HCEC 1CT (cell line): ENCODE data around the gene SKP1.

Source experiments
- DNase-seq: peaks from one replicate; pipeline ENCODE4 v3.0.0-alpha.2; 2017

Gene SKP1

GRCh38 chr5:134142052-134142451, 34.7 kb downstream of the SKP1 start:
- DNase-seq = no peak

DNA sequence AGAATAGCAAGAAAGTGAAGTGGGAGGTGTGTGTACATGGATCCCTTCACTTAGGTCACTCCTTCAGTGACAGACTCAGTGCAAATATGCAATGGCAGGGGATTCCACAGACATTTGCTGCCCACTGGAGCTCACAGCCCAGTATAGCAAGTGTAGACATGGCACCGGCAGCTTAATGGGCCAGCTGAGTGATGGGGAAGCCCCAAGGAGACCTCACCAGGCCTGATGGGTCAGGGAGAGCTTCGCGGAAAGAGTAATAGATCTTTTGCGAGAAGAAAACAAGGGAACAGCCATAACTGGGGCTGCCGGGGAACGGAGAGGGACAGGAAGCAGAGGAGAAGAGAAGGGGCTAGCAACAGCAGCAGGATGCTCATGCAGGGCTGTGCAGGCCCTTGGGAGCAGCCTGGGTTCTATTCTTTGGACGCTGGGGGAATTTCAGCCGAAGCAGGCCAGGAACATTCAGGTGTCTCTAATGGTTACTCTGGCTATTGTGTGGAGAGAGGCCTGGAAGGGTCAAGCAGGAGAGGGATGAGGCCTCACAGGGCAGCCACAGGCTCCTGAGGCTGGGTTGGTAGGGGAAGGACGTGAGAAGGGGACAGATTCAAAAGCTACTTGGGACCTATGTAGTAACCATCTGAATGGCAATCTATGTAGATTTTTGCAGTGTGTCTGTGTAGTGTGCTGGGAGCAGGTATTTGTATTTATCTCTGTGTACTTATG, 35.3 kb downstream of the SKP1 start:
- no peak for DNase-seq

GRCh38 chr5:134140530-134141201, 36.1 kb downstream of the SKP1 start:
- DNase-seq = peak; percentile 61

GRCh38 chr5:134139891-134140469, 36.8 kb downstream of the SKP1 start:
- DNase-seq = no peak

DNA sequence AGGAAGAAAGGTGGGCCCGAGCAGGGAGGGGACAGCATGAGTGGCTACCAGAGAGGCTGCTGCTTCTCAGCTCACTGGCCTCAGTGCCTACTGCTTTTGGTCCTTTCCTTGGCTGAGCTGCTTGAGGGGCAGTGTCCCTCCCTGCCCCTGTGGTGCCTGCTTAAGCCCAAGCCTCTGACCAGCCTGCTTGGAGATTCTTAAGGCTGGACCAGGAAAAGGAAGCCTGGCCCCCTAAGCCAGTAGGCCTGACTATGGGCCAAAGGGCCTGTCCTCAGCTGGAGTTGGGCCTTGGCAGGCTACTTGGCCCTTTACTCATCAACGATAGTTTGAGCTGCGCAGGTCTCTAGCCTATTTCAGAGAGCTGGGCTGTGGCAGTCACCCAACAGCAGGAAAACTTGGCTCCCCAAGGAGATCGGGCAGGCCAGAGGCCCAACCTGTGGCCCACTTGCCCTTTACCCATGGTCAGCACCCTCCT, 37.3 kb downstream of the SKP1 start:
- no peak for DNase-seq

- DNase-seq = peak; percentile 22
Measured at GRCh38 chr5:134138416-134139376, 38.1 kb downstream of the SKP1 start.

GRCh38 chr5:134136771-134137170, 40.0 kb downstream of the SKP1 start:
- no peak for DNase-seq

DNA sequence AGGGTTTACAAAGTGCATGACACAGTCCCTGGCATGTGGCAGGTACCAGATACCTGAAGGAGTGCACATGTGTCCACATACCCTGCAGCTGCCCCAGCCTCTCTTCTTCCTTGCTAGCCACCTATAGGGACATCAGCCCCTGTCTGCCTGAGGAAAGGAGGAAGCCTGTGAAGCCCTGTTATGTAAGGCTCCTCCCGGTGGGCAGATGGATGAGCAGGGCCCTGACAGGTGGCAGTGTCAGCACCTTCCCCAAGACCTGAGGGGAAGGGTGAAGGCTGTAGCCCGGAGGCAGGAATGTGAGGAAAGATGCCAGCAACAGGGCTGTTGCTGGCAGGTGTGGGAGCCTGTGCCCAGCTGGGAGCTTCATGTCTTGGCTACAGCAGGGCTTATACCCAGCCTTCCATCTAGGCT, 40.5 kb downstream of the SKP1 start:
- DNase-seq = no peak

DNA sequence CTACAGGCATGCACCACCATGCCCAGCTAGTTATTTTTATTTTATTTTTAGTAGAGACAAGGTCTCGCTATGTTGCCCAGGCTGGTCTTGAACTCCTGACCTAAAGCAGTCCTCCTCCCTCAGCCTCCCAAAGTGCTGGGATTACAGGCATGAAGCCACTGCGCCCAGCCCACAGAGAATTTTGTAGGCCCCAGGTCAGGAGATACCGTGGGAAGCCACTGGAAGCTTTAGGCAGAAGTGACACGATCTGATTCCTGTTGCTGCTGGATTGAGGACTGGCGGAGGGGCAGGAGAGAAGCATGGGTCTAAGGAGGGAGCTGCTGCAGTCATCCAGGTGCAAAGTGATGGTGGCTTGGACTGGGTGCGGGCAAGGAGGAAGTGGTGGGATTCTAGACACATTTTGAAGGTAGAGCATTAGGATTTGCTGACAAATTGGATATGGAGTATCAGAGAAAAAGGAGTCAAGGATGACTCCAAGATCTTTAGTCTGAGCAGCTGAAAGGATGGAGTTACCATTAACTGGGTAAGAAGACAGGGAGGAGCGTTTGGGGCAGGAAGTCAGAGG, 41.6 kb downstream of the SKP1 start:
- DNase-seq = no peak

GRCh38 chr5:134133995-134134541, 42.7 kb downstream of the SKP1 start:
- DNase-seq = no peak

DNA sequence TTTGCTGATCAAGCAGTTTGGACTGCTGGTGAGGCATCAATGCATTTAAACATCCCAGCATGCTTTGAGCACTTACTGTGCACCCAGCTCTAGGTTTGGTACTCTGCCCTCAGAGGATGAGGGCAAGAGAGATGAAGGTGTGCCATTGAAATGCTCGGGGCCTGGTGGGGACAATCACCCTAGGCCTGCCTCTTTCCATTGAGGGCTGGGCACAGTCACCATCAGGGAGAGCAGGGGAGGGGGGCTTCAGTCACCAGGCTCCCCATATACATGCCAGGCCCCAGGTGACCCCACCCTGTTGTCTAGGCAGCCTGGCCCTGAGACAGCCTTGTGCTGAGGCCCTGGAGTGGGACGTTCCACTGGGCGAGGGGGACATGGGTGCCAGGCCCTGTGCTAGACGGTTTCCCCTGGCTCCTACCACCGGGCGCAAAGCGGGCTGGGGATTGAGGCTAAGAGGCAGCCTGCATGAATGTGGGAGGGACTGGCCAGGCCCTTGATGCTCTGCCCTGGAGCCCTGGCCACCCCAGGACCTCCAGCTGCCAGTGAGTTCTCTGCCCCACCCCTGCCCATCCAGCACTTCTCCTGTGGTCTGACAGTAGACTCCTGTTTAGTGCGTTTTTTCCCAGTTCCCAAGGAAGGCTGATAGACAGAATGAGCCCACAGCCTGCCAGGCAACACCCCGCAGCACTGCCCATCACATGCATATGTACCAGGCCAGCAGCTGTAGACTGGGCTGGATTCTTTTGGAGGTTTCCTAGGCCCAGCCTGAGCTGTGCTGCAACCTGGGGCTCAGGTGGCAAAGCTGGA, 43.4 kb downstream of the SKP1 start:
- DNase-seq = no peak

- no peak for DNase-seq
Measured at GRCh38 chr5:134132372-134133187, 44.2 kb downstream of the SKP1 start.

DNA sequence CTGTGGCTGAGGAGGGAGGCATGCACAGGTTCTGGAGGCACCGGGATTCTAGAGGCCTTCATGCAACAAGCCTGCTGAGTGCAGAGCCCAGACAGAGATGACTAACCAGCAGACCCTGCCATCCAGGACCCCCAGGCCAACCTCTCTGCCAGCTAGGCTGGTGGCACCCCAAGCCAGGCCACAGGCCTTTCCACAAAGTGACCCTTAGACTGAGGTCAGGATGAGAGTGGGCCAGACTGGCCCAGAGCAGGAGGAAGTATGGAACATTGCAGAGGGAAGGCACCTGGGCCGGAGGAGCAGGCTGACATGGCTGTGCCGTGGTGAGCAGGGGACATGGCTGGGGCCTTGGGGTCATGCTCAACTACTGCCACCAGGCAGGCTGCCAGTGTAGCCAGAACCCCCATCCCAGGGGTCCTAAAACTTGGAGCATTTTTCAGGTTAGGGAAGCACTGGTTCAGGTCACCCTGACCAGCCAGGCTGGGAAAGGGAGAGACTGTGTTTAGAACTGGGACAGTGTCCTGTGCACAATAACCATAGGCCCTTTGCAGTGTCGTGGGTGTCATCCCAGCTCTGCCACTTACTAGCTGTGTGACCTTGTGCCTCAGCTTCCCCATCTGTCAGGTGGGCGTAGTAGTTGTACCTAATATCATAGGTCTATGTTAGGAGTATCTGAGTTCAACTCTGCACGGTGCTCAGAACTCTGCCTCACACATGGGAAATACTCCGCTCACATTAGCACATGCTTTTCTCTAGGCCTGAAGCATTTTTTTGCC, 45.0 kb downstream of the SKP1 start:
- no peak for DNase-seq

GRCh38 chr5:134131165-134131564, 45.6 kb downstream of the SKP1 start:
- DNase-seq = no peak

GRCh38 chr5:134130239-134130945, 46.4 kb downstream of the SKP1 start:
- no peak for DNase-seq

DNA sequence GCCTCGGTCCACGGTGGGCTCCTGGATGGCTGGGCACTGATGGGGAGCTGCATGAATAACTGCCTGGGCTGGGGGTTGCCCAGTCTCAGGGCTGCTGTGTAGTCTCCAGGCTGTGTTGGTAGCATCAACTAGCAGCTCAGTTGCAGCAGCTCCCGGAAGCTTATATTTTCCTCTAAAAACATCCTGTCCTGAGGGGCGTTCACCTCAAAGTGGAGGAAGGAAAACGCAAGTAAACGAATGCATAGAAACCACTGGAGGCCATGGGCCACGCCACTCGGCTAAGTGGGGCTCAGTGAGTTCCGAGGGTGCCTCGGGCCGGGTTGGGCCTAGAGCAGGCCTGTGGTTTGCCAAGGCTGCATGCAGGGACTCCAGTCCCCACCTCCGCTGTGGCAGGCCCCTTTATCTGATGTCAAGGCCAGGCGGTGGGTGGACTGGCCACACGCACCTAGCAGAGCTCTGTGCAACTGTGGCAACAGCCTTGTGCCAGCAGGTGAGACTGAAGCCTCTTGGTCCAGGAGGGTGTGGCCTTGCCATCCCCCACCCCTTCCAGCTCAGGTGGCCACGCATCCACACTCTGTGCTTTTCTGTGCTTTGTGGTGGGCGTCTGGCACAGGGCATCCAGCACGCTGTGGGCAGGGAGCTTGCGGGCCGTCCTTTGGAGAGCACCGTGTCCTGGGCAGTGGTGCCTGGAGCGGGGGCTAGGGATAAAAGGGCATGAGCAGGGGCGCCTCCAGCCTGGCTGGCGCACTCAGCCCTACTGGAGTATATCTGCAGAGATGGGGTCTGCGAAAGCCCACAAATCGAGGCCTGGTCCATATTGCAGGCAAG, 47.1 kb downstream of the SKP1 start:
- no peak for DNase-seq

DNA sequence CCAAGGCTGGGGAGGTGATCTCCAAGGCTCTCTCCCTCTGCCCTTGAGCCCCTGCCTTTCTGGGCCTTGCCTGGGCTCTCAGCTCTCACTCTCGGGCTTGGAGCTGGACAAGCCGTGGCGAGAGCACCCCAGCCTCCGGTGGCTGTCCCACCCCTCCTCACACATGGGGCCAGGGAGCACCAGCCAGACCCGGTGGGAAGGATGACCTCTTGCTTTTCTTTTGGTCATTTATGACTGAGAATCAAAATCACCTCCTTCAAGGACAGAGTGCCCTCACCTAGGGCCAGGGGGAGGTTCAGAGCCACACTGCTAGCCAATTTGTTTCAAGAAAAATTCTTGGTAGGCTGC, 48.1 kb downstream of the SKP1 start:
- DNase-seq = no peak

GRCh38 chr5:134127988-134128647, 48.6 kb downstream of the SKP1 start:
- DNase-seq = no peak
